Neural cell (in vitro differentiated cells): ENCODE data around the gene CEBPB. TPM values are rescaled to one million over a fixed set of nuclear protein-coding genes. Genes with fewer than 3 reads are reported as not detected.

Experiments
- H2AFZ ChIP-seq: fragments of 200-600, 300-800 bp; sonication (generic), shearing (Covaris generic); 2 replicates; pipeline ENCODE4 v1.6.0; 2014; ENCODE audit warnings: low read depth, mild to moderate bottlenecking, antibody characterized with exemption, low read length, moderate library complexity
- H3F3A ChIP-seq: fragments of 200-600 bp; shearing (Covaris generic); 2 replicates; pipeline ENCODE4 v1.6.1; 2016; ENCODE audit warnings: mild to moderate bottlenecking, moderate library complexity, mixed read lengths, antibody characterized with exemption, low read length; ENCODE audit not compliant: insufficient read depth, poor library complexity, severe bottlenecking
- H3K27ac ChIP-seq: fragments of 200-600, 300-800 bp; sonication (generic), shearing (Covaris generic); 2 replicates; pipeline ENCODE4 v1.5.1; 2014; ENCODE audit warnings: mild to moderate bottlenecking, low read length, moderate library complexity
- H3K27me3 ChIP-seq: fragments of 300-800, 200-600 bp; sonication (generic), shearing (Covaris generic); 2 replicates; pipeline ENCODE4 v1.6.0; 2014; ENCODE audit warnings: mild to moderate bottlenecking, low read depth, low read length, moderate library complexity; ENCODE audit not compliant: insufficient read depth
- H3K36me3 ChIP-seq: fragments of 300-800, 200-600 bp; sonication (generic), shearing (Covaris generic); 2 replicates; pipeline ENCODE4 v1.5.1; 2014; ENCODE audit warnings: mild to moderate bottlenecking, antibody characterized with exemption, low read length, moderate library complexity; ENCODE audit not compliant: insufficient read depth
- H3K4me2 ChIP-seq: fragments of 300-800, 200-600 bp; sonication (generic), shearing (Covaris generic); 2 replicates; pipeline ENCODE4 v1.6.0; 2014; ENCODE audit warnings: mild to moderate bottlenecking, low read length
- H3K4me3 ChIP-seq: fragments of 300-800, 200-600 bp; sonication (generic), shearing (Covaris generic); 2 replicates; pipeline ENCODE4 v1.5.1; 2014; ENCODE audit warnings: mild to moderate bottlenecking, low read length, moderate library complexity
- H3K79me2 ChIP-seq: fragments of 200-600 bp; shearing (Covaris generic); replicated peaks from 2 replicates; pipeline ENCODE4 v1.6.0; 2014; ENCODE audit warnings: mild to moderate bottlenecking, low read length, moderate library complexity; ENCODE audit not compliant: insufficient read depth
- H3K9ac ChIP-seq: fragments of 300-800, 200-600 bp; sonication (generic), shearing (Covaris generic); 2 replicates; pipeline ENCODE4 v1.6.1; 2016; ENCODE audit warnings: mild to moderate bottlenecking, low read length, mixed read lengths
- H3K9me2 ChIP-seq: fragments of 200-600 bp; shearing (Covaris generic); 2 replicates; pipeline ENCODE4 v1.6.1; 2016; ENCODE audit warnings: mild to moderate bottlenecking, low read length, mixed read lengths; ENCODE audit not compliant: insufficient read depth
- H3K9me3 ChIP-seq: fragments of 200-600, 300-800 bp; sonication (generic), shearing (Covaris generic); 2 replicates; pipeline ENCODE4 v1.6.1; 2016; ENCODE audit warnings: mild to moderate bottlenecking, mixed run types, low read length, moderate library complexity, mixed read lengths
- H4K20me1 ChIP-seq: fragments of 200-600 bp; shearing (Covaris generic); 2 replicates; pipeline ENCODE4 v1.6.1; 2016; ENCODE audit warnings: mild to moderate bottlenecking, mixed run types; ENCODE audit not compliant: insufficient read depth
- CTCF ChIP-seq: fragments of 450-650 bp; IDR thresholded peaks from 2 replicates; pipeline ENCODE4 v1.5.1; 2014; ENCODE audit warnings: antibody characterized with exemption, mild to moderate bottlenecking, moderate library complexity; ENCODE audit not compliant: poor library complexity, severe bottlenecking
- EP300 ChIP-seq: fragments of 450-650 bp; conservative IDR thresholded peaks from 2 replicates; pipeline ENCODE4 v1.6.1; 2014; ENCODE audit warnings: antibody characterized with exemption, mild to moderate bottlenecking, moderate library complexity; ENCODE audit not compliant: poor library complexity, severe bottlenecking
- EZH2 ChIP-seq: fragments of 200-600, 300-800 bp; shearing (Covaris generic), sonication (generic); IDR thresholded peaks from 2 replicates; pipeline ENCODE4 v1.6.1; 2014; ENCODE audit warnings: antibody characterized with exemption, low read length, borderline replicate concordance, mild to moderate bottlenecking; ENCODE audit not compliant: insufficient read depth, poor library complexity, severe bottlenecking
- MXI1 ChIP-seq: fragments of 450-650 bp; conservative IDR thresholded peaks from 2 replicates; pipeline ENCODE4 v1.6.1; 2014; ENCODE audit warnings: antibody characterized with exemption, mild to moderate bottlenecking; ENCODE audit not compliant: poor library complexity, severe bottlenecking
- POLR2AphosphoS5 ChIP-seq: IDR thresholded peaks from 2 replicates; pipeline ENCODE4 v1.6.1; 2012
- RAD21 ChIP-seq: fragments of 450-650 bp; conservative IDR thresholded peaks from 2 replicates; pipeline ENCODE4 v1.6.1; 2014; ENCODE audit warnings: antibody characterized with exemption, mild to moderate bottlenecking, moderate library complexity
- SMC3 ChIP-seq: fragments of 450-650 bp; conservative IDR thresholded peaks from 2 replicates; pipeline ENCODE4 v1.6.1; 2014; ENCODE audit warnings: antibody characterized with exemption, mild to moderate bottlenecking, moderate library complexity; ENCODE audit not compliant: poor library complexity
- TAF1 ChIP-seq: IDR thresholded peaks from 2 replicates; pipeline ENCODE4 v1.6.1; 2012; ENCODE audit warnings: low read depth
- polyA plus RNA-seq: library from polyadenylated mRNA; depleted of rRNA; stranded (reverse); fragments of >200 nt; gene quantifications from 2 replicates; pipeline ENCODE4 v1.2.3, GENCODE V29; 2014

CEBPB gene
- polyA plus RNA-seq, 1 donor from 2014 or later, result 0.59 TPM

DNA sequence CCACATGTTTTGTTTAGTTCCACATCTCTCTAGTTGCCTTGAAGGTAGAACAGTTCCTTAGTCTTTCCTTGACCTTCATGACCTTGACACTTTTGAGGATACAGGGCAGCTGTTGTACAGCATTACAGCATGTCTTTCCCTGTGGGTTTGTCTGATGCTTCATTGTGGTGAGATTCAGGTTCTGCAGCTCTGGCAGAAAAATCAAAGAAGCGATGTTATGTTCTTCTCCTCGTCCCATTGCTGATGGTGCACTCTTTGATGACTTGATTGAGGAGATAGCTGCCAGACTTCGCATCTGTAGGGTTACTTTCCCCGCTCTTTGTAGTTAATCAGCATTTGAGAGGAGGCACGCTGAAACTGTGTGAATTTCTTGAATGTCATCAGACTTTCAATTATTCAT is 12.0 kb downstream of the CEBPB start:
- Histone ChIP-seq H3K9ac (no peak overlapping the region), H3K79me2 (no peaks in the 10 kb centered on the region), H3K27ac (no peak overlapping the region), H3K9me3 (peaks cover 4% of the 10 kb centered on the region), H3K9me2 (no peaks in the 10 kb centered on the region), H3K4me2 (no peak overlapping the region), H4K20me1 (no peaks in the 10 kb centered on the region), H2AFZ (no peak overlapping the region), H3K27me3 (no peaks in the 10 kb centered on the region), H3K36me3 (no peaks in the 10 kb centered on the region), H3F3A (no peaks in the 10 kb centered on the region), H3K4me3 (no peak overlapping the region)
- TF ChIP-seq EZH2 (no peak), EP300 (no peak), POLR2AphosphoS5 (no peak), TAF1 (no peak), CTCF (no peak), MXI1 (no peak), RAD21 (no peak), SMC3 (no peak)

GRCh38 chr20:50203951-50204937 is 13.6 kb downstream of the CEBPB start:
- Histone ChIP-seq H3K79me2 (no peaks in the 10 kb centered on the region), H3K9me2 (no peaks in the 10 kb centered on the region), H3K9ac (no peak overlapping the region), H3K36me3 (no peaks in the 10 kb centered on the region), H3K4me3 (no peak overlapping the region), H4K20me1 (no peaks in the 10 kb centered on the region), H3F3A (no peaks in the 10 kb centered on the region), H3K27me3 (no peaks in the 10 kb centered on the region), H3K9me3 (peaks cover 4% of the 10 kb centered on the region), H3K4me2 (no peak overlapping the region), H2AFZ (no peak overlapping the region), H3K27ac (no peak overlapping the region)
- no peak for TF ChIP-seq MXI1

DNA sequence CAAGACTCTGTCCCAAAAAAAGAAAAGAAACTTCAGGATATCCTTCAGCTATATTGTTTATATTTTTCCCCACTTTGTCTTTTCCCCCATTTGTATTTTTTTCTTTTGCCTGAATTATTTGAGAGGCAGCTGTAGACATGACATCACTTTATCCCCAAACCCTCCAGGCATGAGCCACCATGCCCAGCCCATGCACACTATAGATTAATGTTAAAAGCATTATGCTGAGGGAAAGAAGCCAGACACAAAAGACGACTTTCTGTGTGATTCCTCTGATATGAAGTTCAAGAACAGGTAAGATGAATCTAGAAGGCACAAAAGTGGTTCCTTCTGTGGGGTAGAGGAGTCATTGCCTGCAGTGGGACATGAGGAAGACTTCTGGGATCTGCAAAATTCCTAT is 16.4 kb downstream of the CEBPB start:
- no peak overlapping the region for H3K4me3 ChIP-seq
- H4K20me1 ChIP-seq, result no peaks in the 10 kb centered on the region
- TF ChIP-seq MXI1 (no peak), TAF1 (no peak)
- no peak overlapping the region for H3K9ac ChIP-seq
- no peak overlapping the region for H3K4me2 ChIP-seq
- no peaks in the 10 kb centered on the region for H3K79me2 ChIP-seq
- H3K9me2 ChIP-seq, result no peaks in the 10 kb centered on the region
- H3K9me3 ChIP-seq, result peaks cover 4% of the 10 kb centered on the region
- no peak overlapping the region for H2AFZ ChIP-seq
- no peaks in the 10 kb centered on the region for H3F3A ChIP-seq
- H3K36me3 ChIP-seq, result no peaks in the 10 kb centered on the region
- H3K27me3 ChIP-seq, result no peaks in the 10 kb centered on the region
- H3K27ac ChIP-seq, result no peak overlapping the region
